CD14-positive monocyte (primary cell): Measurements from ENCODE around the gene MFGE8. TPM values are rescaled to one million over a fixed set of nuclear protein-coding genes. Genes with fewer than 3 reads are reported as not detected.
A peak's percentile ranks its signal among the peaks of the same experiment; 100 is the strongest.

ENCODE experiments used
- DNase-seq, 3 donors: peaks; one replicate each; pipeline ENCODE4 v3.0.0-alpha.2; 2011 to 2022
- H2AFZ ChIP-seq: 2 replicates; pipeline ENCODE4 v1.6.0; 2012; ENCODE audit warnings: mild to moderate bottlenecking, low read depth, low read length, inconsistent platforms; ENCODE audit not compliant: insufficient read depth, poor library complexity, severe bottlenecking
- H3K27ac ChIP-seq, 2 donors: 1 replicate in 1 of 2; 2 replicates in 1 of 2; pipeline ENCODE4 v1.5.1; 2012 to 2013; ENCODE audit warnings: low read length in 2 of 2, control low read depth in 1 of 2, inconsistent platforms in 1 of 2, low read depth in 1 of 2, mild to moderate bottlenecking in 1 of 2
- H3K27me3 ChIP-seq, 2 donors: one replicate each; pipeline versions ENCODE4 v1.6.0 to v1.6.1; 2011 to 2013; ENCODE audit warnings: low read length in 2 of 2; ENCODE audit not compliant: control insufficient read depth in 2 of 2, insufficient read depth in 2 of 2
- H3K36me3 ChIP-seq, 2 donors: replicated peaks in 1 of 2; 1 replicate in 1 of 2; 2 replicates in 1 of 2; pipeline versions ENCODE4 v1.5.1 to v1.6.1; 2012 to 2013; ENCODE audit warnings: low read length in 2 of 2, control low read depth in 1 of 2, inconsistent platforms in 1 of 2, mild to moderate bottlenecking in 1 of 2; ENCODE audit not compliant: insufficient read depth in 2 of 2, control insufficient read depth in 1 of 2
- H3K4me1 ChIP-seq, 2 donors: 1 replicate in 1 of 2; 2 replicates in 1 of 2; pipeline versions ENCODE4 v1.5.1 to v1.6.1; 2012 to 2013; ENCODE audit warnings: low read length in 2 of 2, control low read depth in 1 of 2, inconsistent platforms in 1 of 2, mild to moderate bottlenecking in 1 of 2, moderate library complexity in 1 of 2; ENCODE audit not compliant: insufficient read depth in 2 of 2, control insufficient read depth in 1 of 2
- H3K4me2 ChIP-seq: replicated peaks from 2 replicates; pipeline ENCODE3; 2012; ENCODE audit warnings: low read length, moderate library complexity, mild to moderate bottlenecking; ENCODE audit not compliant: poor library complexity, severe bottlenecking; ENCODE audit errors: extremely low read depth
- H3K4me3 ChIP-seq, 3 experiments: fragments of 200-600 bp in 1 of 3; sonication (generic) in 1 of 3; replicated peaks in 1 of 3; 1 replicate in 2 of 3; 2 replicates in 1 of 3; pipeline ENCODE4 v1.5.1; 2011 to 2013; ENCODE audit warnings: low read length in 3 of 3, mild to moderate bottlenecking in 3 of 3, control low read depth in 2 of 3, low read depth in 2 of 3, inconsistent platforms in 1 of 3, moderate library complexity in 1 of 3
- H3K79me2 ChIP-seq: 2 replicates; pipeline ENCODE4 v1.6.0; 2012; ENCODE audit warnings: mild to moderate bottlenecking, control low read depth, inconsistent platforms, low read length, moderate library complexity; ENCODE audit not compliant: insufficient read depth
- H3K9ac ChIP-seq: 2 replicates; pipeline ENCODE4 v1.6.0; 2017; ENCODE audit warnings: low read length, mild to moderate bottlenecking; ENCODE audit not compliant: insufficient read depth, poor library complexity, severe bottlenecking
- H3K9me3 ChIP-seq, 2 donors: replicated peaks in 1 of 2; 1 replicate in 1 of 2; 2 replicates in 1 of 2; pipeline versions ENCODE4 v1.5.1 to v1.6.1; 2012 to 2013; ENCODE audit warnings: low read length in 2 of 2, control low read depth in 1 of 2; ENCODE audit not compliant: control insufficient read depth in 1 of 2, insufficient read depth in 1 of 2
- H4K20me1 ChIP-seq: 2 replicates; pipeline ENCODE4 v1.6.0; 2012; ENCODE audit warnings: mild to moderate bottlenecking, low read length, control low read depth, moderate library complexity; ENCODE audit not compliant: insufficient read depth
- H3K27ac Mint-ChIP-seq, 7 donors: one replicate each; pipeline ENCODE4 v1.8.0; 2020; ENCODE audit warnings: mild to moderate bottlenecking in 7 of 7, mixed read lengths in 7 of 7, moderate library complexity in 6 of 7, inconsistent platforms in 2 of 7
- H3K27me3 Mint-ChIP-seq, 3 donors: one replicate each; pipeline ENCODE4 v1.8.0; 2021 to 2022; ENCODE audit warnings: low read depth in 3 of 3, mild to moderate bottlenecking in 3 of 3, mixed read lengths in 3 of 3, moderate library complexity in 3 of 3, inconsistent platforms in 1 of 3
- H3K36me3 Mint-ChIP-seq, 2 donors: one replicate each; pipeline ENCODE4 v1.8.0; 2020; ENCODE audit warnings: mixed read lengths in 2 of 2, inconsistent platforms in 1 of 2, mild to moderate bottlenecking in 1 of 2
- H3K4me1 Mint-ChIP-seq: one replicate; pipeline ENCODE4 v1.8.0; 2020; ENCODE audit warnings: mild to moderate bottlenecking, mixed read lengths
- H3K4me3 Mint-ChIP-seq, 2 donors: one replicate each; pipeline ENCODE4 v1.8.0; 2020; ENCODE audit warnings: mild to moderate bottlenecking in 2 of 2, mixed read lengths in 2 of 2, moderate library complexity in 1 of 2
- H3K9me3 Mint-ChIP-seq, 7 donors: one replicate each; pipeline ENCODE4 v1.8.0; 2020 to 2022; ENCODE audit warnings: mixed read lengths in 7 of 7, mild to moderate bottlenecking in 6 of 7, moderate library complexity in 6 of 7, inconsistent platforms in 2 of 7
- CTCF ChIP-seq: fragments of 200-600 bp; IDR thresholded peaks from one replicate; pipeline ENCODE4 v1.8.0; 2022; ENCODE audit warnings: antibody characterized with exemption, mild to moderate bottlenecking
- WGBS: methylation state at CpG from one replicate; pipeline ENCODE4 v1.1.5; 2013; ENCODE audit warnings: missing lambda C conversion rate; ENCODE audit not compliant: insufficient coverage; 5-methylcytosine and 5-hydroxymethylcytosine counted together
- intact Hi-C, 2 donors: fragments of 100-400 bp; cut with micrococcal nuclease; formaldehyde crosslinking; loops; one replicate each; pipeline versions ENCODE4 v1.15.0 to v1.15.1; 2023
- polyA plus RNA-seq, 3 donors: library from polyadenylated mRNA; depleted of rRNA in 1 of 3; unstranded in 2 of 3; stranded (reverse) in 1 of 3; fragments of 300-500 nt in 2 of 3; fragments of >200 nt in 1 of 3; fragmentation: Illumina TruSeq in 2 of 3; gene quantifications; 1 replicate in 2 of 3; 2 replicates in 1 of 3; pipeline ENCODE4 v1.2.3, GENCODE V29; 2012 to 2021

The MFGE8 gene
- polyA plus RNA-seq, 3 donors = 2.7 TPM; not detected in 2

GRCh38 chr15:88897456-88898194, 15.6 kb downstream of the MFGE8 start:
- Mint-ChIP-seq H3K4me1 (peaks cover 17% of the 10 kb centered on the region), H3K9me3 (peaks cover 0 to 14% (median 3%) of the 10 kb centered on the region in 7 donors), H3K27ac (no peak overlapping the region), H3K27me3 (peaks cover 31 to 45% (median 42%) of the 10 kb centered on the region in 3 donors), H3K36me3 (no peaks in the 10 kb centered on the region), H3K4me3 (peak overlapping the region in 1 of 2 donors; percentile 32)
- Histone ChIP-seq H3K79me2 (no peaks in the 10 kb centered on the region), H3K27ac (no peak overlapping the region), H4K20me1 (no peaks in the 10 kb centered on the region), H3K9me3 (no peaks in the 10 kb centered on the region), H2AFZ (peak overlapping the region; percentile 29), H3K27me3 (peaks cover 15 to 36% of the 10 kb centered on the region in 2 donors), H3K36me3 (no peaks in the 10 kb centered on the region), H3K4me3 (no peak overlapping the region), H3K9ac (no peak overlapping the region), H3K4me2 (no peak overlapping the region), H3K4me1 (peaks cover 11 to 18% of the 10 kb centered on the region in 2 donors)
- intact Hi-C loops = no loop called here
- WGBS = 35% methylated on average over 8 of the region's 12 CpGs
- TF ChIP-seq CTCF = no peak
- peak; percentile 28 to 35 (median 29) for DNase-seq

DNA sequence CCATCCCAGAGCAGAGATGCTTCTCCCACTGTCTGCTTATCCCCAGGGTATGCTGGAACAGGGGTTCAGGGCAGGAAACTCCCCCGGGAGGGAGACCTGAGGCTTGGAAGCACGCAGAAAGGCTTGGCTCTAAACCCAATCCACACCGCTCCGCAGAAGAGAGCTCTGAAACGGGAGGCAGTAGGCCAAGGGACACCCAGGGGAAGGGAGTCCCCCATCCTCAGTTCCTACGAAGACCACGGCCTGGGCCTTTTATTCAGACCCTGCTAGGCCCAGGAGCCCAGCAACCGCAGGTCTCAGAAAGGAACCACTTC, 16.1 kb downstream of the MFGE8 start:
- Mint-ChIP-seq H3K4me3 (peak overlapping the region in 1 of 2 donors; percentile 32), H3K4me1 (peaks cover 17% of the 10 kb centered on the region), H3K36me3 (no peaks in the 10 kb centered on the region), H3K9me3 (peaks cover 0 to 14% (median 3%) of the 10 kb centered on the region in 7 donors), H3K27me3 (peaks cover 31 to 50% (median 42%) of the 10 kb centered on the region in 3 donors), H3K27ac (no peak overlapping the region)
- Histone ChIP-seq H4K20me1 (no peaks in the 10 kb centered on the region), H2AFZ (peak overlapping the region; percentile 29), H3K79me2 (no peaks in the 10 kb centered on the region), H3K27me3 (peaks cover 15 to 37% of the 10 kb centered on the region in 2 donors), H3K4me3 (no peak overlapping the region), H3K9me3 (no peaks in the 10 kb centered on the region), H3K36me3 (no peaks in the 10 kb centered on the region), H3K4me2 (no peak overlapping the region), H3K9ac (no peak overlapping the region), H3K4me1 (peaks cover 11 to 18% of the 10 kb centered on the region in 2 donors), H3K27ac (no peak overlapping the region)
- no peak for TF ChIP-seq CTCF
- intact Hi-C loops = no loop called here
- WGBS = 44% methylated on average over 7 of the region's 8 CpGs
- DNase-seq = no peak
